ENCODE data around the gene DLK2. TPM values are rescaled to one million over a fixed set of nuclear protein-coding genes. Genes with fewer than 3 reads are reported as not detected.

DLK2 gene
- total RNA-seq, 2 experiments from 2014 or later: 0.19 to 0.36 TPM

DNA sequence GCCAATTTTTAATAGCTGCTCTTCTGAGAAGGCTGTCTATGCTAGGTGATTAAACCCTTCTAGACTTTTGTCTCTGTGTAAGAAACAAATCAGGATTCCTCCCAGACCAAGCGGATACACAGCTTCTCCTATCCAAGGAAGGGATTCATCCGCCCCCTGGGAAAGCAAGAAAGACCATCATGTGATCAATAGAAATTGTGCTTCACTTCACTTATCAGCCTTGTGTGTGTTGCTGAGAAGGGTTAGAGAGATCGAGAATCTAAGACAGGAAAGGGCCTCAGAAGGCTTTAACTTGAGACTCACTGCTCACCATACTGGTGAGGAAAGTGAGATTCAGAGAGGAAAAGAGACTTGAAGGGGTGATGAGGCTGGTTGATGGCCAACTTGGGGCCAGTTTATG lies 26.5 kb downstream of the DLK2 start:
- Mint-ChIP-seq H3K27me3 (no peaks in the 10 kb centered on the region), H3K9me3 (no peaks in the 10 kb centered on the region), H3K4me1 (ENCODE audit: low read depth) (peaks cover 26% of the 10 kb centered on the region), H3K36me3 (ENCODE audit: low read depth) (peaks cover 28% of the 10 kb centered on the region), H3K4me3 (peak overlapping the region; percentile 95), H3K27ac (peak overlapping the region; percentile 93)
- ATAC-seq (ENCODE audit: poor library complexity) (no peak), DNase-seq (no peak)
- Histone ChIP-seq H3K36me3 (ENCODE audit: insufficient read depth, low read length) (peaks cover 30% of the 10 kb centered on the region), H3K4me1 (ENCODE audit: insufficient read depth, low read length) (peaks cover 29% of the 10 kb centered on the region), H3K4me3 (ENCODE audit: low read length) (peak overlapping the region; percentile 80), H3K27me3 (ENCODE audit: control insufficient read depth in 1 of 2, insufficient read depth in 2 of 2, low read length in 2 of 2) (no peaks in the 10 kb centered on the region), H3K9me3 (ENCODE audit: control insufficient read depth in 1 of 2, insufficient read depth in 1 of 2, low read length in 2 of 2) (no peaks in the 10 kb centered on the region), H3K27ac (ENCODE audit: low read depth in 1 of 2, low read length in 2 of 2) (peak overlapping the region in 1 of 2 donors; percentile 73)
- ChIA-PET CTCF (interaction anchor here (2.5 kb wide), 1 partner anchor 59 kb away, joined by 9 read pairs; the partner anchor contains the start of gene ZNF318), POLR2A (interaction anchor here (1.7 to 2.3 kb wide), 7 partner anchors 10 to 201 kb away, joined by 6 to 20 read pairs (median 10); partner anchors contain the start of genes CRIP3, DLK2, GTPBP2 and TJAP1)
- intact Hi-C loops (cut with DNase I, micrococcal nuclease): loop anchor here (1.0 to 5.0 kb wide), 7 partner anchors 25 to 642 kb away; partner anchors contain the start of genes DLK2 (in 1 of the 2), GTPBP2 (in 1 of the 2), PEX6 (in 1 of the 2) and POLH (in 1 of the 2)
- TF ChIP-seq, protein P1, sequence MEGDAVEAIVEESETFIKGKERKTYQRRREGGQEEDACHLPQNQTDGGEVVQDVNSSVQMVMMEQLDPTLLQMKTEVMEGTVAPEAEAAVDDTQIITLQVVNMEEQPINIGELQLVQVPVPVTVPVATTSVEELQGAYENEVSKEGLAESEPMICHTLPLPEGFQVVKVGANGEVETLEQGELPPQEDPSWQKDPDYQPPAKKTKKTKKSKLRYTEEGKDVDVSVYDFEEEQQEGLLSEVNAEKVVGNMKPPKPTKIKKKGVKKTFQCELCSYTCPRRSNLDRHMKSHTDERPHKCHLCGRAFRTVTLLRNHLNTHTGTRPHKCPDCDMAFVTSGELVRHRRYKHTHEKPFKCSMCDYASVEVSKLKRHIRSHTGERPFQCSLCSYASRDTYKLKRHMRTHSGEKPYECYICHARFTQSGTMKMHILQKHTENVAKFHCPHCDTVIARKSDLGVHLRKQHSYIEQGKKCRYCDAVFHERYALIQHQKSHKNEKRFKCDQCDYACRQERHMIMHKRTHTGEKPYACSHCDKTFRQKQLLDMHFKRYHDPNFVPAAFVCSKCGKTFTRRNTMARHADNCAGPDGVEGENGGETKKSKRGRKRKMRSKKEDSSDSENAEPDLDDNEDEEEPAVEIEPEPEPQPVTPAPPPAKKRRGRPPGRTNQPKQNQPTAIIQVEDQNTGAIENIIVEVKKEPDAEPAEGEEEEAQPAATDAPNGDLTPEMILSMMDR (IDR thresholded peaks at IDR 0.05): no peak

- ChIA-PET CTCF (interaction anchor here (1.0 to 2.5 kb wide), 6 partner anchors 26 to 59 kb away, joined by 3 to 9 read pairs (median 4); partner anchors contain the start of genes TJAP1 and ZNF318), POLR2A (interaction anchor here (0.6 to 2.3 kb wide), 13 partner anchors 10 to 680 kb away, joined by 3 to 20 read pairs (median 7); partner anchors contain the start of genes CNPY3, CRIP3, DLK2 and GTPBP2)
- H3K27me3 Mint-ChIP-seq: no peaks in the 10 kb centered on the region
- intact Hi-C loops (cut with DNase I, micrococcal nuclease): loop anchor here (1.0 to 5.0 kb wide), 7 partner anchors 26 to 641 kb away; partner anchors contain the start of genes DLK2 (in 1 of the 2), GTPBP2 (in 1 of the 2), PEX6 (in 1 of the 2) and POLH (in 1 of the 2)
- H3K27me3 ChIP-seq (ENCODE audit: control insufficient read depth in 1 of 2, insufficient read depth in 2 of 2, low read length in 2 of 2): no peaks in the 10 kb centered on the region
- TF ChIP-seq, protein P1 (IDR thresholded peaks at IDR 0.05): no peak
- H3K4me3 ChIP-seq (ENCODE audit: low read length): peak overlapping the region; percentile 80
- peak overlapping the region; percentile 95 for H3K4me3 Mint-ChIP-seq
- DNase-seq (no peak), ATAC-seq (ENCODE audit: poor library complexity) (no peak)
- H3K4me1 ChIP-seq (ENCODE audit: insufficient read depth, low read length): peaks cover 29% of the 10 kb centered on the region
- peaks cover 23% of the 10 kb centered on the region for H3K36me3 ChIP-seq (ENCODE audit: insufficient read depth, low read length)
- H3K36me3 Mint-ChIP-seq (ENCODE audit: low read depth): peaks cover 28% of the 10 kb centered on the region
- H3K4me1 Mint-ChIP-seq (ENCODE audit: low read depth): peaks cover 26% of the 10 kb centered on the region
- peak overlapping the region; percentile 93 for H3K27ac Mint-ChIP-seq
- H3K9me3 Mint-ChIP-seq: no peaks in the 10 kb centered on the region
- H3K27ac ChIP-seq (ENCODE audit: low read depth in 1 of 2, low read length in 2 of 2): peak overlapping the region; percentile 73 to 76
- no peaks in the 10 kb centered on the region for H3K9me3 ChIP-seq (ENCODE audit: control insufficient read depth in 1 of 2, insufficient read depth in 1 of 2, low read length in 2 of 2)
Observed at GRCh38 chr6:43428112-43428570, 27.2 kb downstream of the DLK2 start.

DNA sequence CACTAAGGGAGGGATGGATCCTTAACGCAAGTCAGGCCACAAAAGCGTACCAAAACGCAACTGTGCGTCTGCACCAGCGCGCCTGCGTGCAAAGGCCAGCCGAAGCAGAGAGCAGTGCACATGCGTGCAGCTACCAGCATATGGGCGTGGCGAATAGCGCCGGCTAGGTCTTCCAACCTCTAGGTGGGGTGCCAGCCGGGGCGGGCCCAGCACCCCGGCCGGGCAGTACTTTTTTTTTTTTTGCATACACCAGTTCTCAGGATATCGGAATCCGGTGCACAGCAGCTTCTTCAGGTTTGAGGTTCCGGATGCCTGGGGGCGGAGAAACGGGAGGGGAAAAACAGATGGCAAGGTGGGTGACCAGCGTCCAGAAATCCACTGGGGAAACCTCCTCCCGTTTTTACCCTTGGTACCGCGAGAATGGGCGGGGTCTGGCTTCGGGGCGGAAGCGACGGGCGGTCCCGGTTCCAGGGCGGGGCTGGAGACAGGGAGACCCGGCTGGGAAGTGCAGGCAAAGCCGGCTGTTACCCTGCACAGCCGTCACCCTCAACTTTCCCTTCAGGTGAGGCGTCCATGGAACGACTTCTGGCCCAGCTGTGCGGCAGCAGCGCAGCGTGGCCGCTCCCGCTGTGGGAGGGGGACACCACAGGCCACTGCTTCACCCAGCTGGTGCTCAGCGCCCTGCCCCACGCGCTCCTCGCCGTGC lies 27.8 kb downstream of the DLK2 start, which contains the start of gene ABCC10:
ABCC10 (plus strand) TSS at position 136 of the 706 bp plus-strand sequence; CDS start at position 574, 438 bp downstream.
- H3K27ac Mint-ChIP-seq: peak within 1 kb of the TSS; percentile 93
- H3K27me3 ChIP-seq (ENCODE audit: control insufficient read depth in 1 of 2, insufficient read depth in 2 of 2, low read length in 2 of 2): no peaks in the 10 kb centered on the region
- H3K4me3 Mint-ChIP-seq: peak within 1 kb of the TSS; percentile 95
- CTCF ChIA-PET: interaction anchor here (0.7 to 2.5 kb wide), 8 partner anchors 27 to 198 kb away, joined by 3 to 9 read pairs (median 4); partner anchors contain the start of genes DNPH1, TJAP1 and ZNF318
- H3K4me1 Mint-ChIP-seq (ENCODE audit: low read depth): peaks cover 26% of the 10 kb centered on the region
- POLR2A ChIA-PET: interaction anchor here (0.6 to 2.3 kb wide), 20 partner anchors 9 to 679 kb away, joined by 3 to 20 read pairs (median 6); partner anchors contain the start of genes CNPY3, CRIP3, DLK2 and GTPBP2
- intact Hi-C loops (cut with DNase I, micrococcal nuclease): loop anchor here (1.0 to 5.0 kb wide), 10 partner anchors 27 to 640 kb away; partner anchors contain the start of genes ZNF318 (in 2 of the 2), DLK2 (in 1 of the 2), GTPBP2 (in 1 of the 2) and PEX6 (in 1 of the 2)
- no peaks in the 10 kb centered on the region for H3K9me3 Mint-ChIP-seq
- H3K36me3 ChIP-seq (ENCODE audit: insufficient read depth, low read length): peaks cover 17% of the 10 kb centered on the region
- no peaks in the 10 kb centered on the region for H3K9me3 ChIP-seq (ENCODE audit: control insufficient read depth in 1 of 2, insufficient read depth in 1 of 2, low read length in 2 of 2)
- TF ChIP-seq, protein P1 (IDR thresholded peaks at IDR 0.05): peak; percentile 46
- peak within 1 kb of the TSS; percentile 80 for H3K4me3 ChIP-seq (ENCODE audit: low read length)
- ATAC-seq (ENCODE audit: poor library complexity) (peak; percentile 90), DNase-seq (peak; percentile 89 to 98 (median 94))
- peaks cover 29% of the 10 kb centered on the region for H3K4me1 ChIP-seq (ENCODE audit: insufficient read depth, low read length)
- H3K36me3 Mint-ChIP-seq (ENCODE audit: low read depth): peaks cover 28% of the 10 kb centered on the region
- peak within 1 kb of the TSS; percentile 73 to 76 for H3K27ac ChIP-seq (ENCODE audit: low read depth in 1 of 2, low read length in 2 of 2)
- no peaks in the 10 kb centered on the region for H3K27me3 Mint-ChIP-seq
